ENCODE measurements around the gene KPRP.

The KPRP gene

DNA sequence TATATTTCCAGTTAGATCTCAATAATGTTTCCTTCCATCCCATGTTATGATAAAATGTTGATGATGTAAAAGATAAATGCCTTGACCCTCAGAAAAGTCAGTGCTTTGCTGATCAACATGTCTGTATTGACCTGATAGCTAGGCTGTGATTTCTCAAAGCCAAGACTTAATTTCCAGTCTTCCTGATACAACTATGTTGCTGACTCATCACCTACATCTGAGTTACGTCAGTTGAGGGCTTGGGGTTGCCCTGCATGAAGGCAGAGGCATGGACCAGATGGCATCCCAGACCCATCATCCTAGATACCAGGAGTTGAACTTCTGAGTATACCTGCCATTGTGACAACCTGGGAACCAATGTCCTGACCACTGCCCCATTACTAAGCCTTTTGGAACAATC, 43.5 kb downstream of the KPRP start:
- H3K4me3 ChIP-seq (ENCODE audit: low read length), result no peak overlapping the region
- TF ChIP-seq ZNF274 (IDR thresholded peaks at IDR 0.05; ENCODE audit: low read depth, low read length), result no peak

- no peak for TF ChIP-seq ZNF274 (IDR thresholded peaks at IDR 0.05; ENCODE audit: low read depth, low read length)
- H3K4me3 ChIP-seq (ENCODE audit: low read length), result no peak within 1 kb of the TSS
These were observed 48.8 kb downstream of the KPRP start, which contains the start of gene LCE1C for GRCh38 chr1:152806576-152806975. Gene LCE1C, minus strand, starts transcription at chr1:152806651. Its CDS starts 1,173 bp downstream, at chr1:152805478.

DNA sequence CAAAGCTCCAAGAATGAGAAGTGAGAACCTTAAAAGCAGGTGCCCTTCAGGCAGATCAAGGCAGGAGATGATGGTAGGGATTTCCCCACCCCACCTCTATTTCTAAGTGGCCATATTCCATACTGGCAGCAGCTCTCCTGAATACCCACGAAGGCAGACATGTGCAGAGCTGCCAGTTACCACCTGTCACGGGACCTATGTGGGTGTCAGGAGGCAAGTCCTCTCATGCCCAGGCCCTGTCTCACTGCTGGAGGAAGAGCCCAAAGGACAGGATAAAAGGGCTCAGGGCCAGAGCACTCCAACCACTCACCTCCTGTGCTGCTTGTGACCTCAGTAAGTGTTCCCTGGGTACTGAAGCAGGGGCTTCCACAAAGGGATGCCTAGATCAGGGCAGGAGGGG, 53.2 kb downstream of the KPRP start:
- no peak overlapping the region for H3K4me3 ChIP-seq (ENCODE audit: low read length)
- no peak for TF ChIP-seq ZNF274 (IDR thresholded peaks at IDR 0.05; ENCODE audit: low read depth, low read length)
